Measurements from ENCODE around the gene TCTA. TPM values are rescaled to one million over a fixed set of nuclear protein-coding genes. Genes with fewer than 3 reads are reported as not detected.

The TCTA gene
- polyA plus RNA-seq, 1 donor (not counting 4 experiments of a cell fraction or from before 2014, with no cell fraction given) = 16.5 TPM

DNA sequence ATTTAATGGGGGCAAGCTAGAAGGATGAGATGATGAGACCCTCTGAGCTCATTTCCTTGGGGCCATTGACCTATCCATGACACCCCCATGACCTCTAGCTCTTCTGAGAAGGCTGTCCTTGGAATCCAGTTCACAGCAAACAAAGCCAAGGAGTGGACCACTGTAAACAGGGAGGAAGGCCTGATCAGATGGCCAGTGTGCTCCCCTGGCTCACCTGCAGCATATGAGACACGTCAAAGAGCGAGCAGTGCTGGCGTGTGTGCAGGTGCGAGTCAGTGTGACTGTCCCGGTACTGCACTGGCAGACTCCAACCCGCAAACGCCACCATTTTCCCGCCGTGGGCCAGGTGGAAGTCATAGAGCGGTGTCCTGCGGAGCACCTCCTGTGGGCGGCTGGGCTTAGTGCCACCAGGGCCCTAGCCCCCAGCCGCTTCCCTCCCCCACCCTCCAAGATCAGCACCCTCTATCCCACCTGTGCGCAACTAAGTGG is 9.7 kb downstream of the TCTA start:
- TF ChIP-seq, protein P1, sequence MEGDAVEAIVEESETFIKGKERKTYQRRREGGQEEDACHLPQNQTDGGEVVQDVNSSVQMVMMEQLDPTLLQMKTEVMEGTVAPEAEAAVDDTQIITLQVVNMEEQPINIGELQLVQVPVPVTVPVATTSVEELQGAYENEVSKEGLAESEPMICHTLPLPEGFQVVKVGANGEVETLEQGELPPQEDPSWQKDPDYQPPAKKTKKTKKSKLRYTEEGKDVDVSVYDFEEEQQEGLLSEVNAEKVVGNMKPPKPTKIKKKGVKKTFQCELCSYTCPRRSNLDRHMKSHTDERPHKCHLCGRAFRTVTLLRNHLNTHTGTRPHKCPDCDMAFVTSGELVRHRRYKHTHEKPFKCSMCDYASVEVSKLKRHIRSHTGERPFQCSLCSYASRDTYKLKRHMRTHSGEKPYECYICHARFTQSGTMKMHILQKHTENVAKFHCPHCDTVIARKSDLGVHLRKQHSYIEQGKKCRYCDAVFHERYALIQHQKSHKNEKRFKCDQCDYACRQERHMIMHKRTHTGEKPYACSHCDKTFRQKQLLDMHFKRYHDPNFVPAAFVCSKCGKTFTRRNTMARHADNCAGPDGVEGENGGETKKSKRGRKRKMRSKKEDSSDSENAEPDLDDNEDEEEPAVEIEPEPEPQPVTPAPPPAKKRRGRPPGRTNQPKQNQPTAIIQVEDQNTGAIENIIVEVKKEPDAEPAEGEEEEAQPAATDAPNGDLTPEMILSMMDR (optimal IDR thresholded peaks at IDR 0.05 in 1 of 3, IDR thresholded peaks at IDR 0.05 in 1 of 3, conservative IDR thresholded peaks at IDR 0.05 in 1 of 3; ENCODE audit: extremely low read depth in 1 of 3, insufficient read depth in 2 of 3, low read length in 3 of 3) = no peak
- no peak for TF ChIP-seq EZH2 (IDR thresholded peaks at IDR 0.05; ENCODE audit: low read length)
- Histone ChIP-seq H3K4me2 (ENCODE audit: control insufficient read depth, extremely low read depth, insufficient read depth, low read depth, low read length) (no peak overlapping the region), H2AFZ (ENCODE audit: control insufficient read depth, low read length) (no peak overlapping the region), H3K27me3 (ENCODE audit: control insufficient read depth, extremely low read depth, insufficient read depth, low read length) (no peaks in the 10 kb centered on the region), H3K4me1 (ENCODE audit: control insufficient read depth, extremely low read depth, insufficient read depth, low read length) (peaks cover 23% of the 10 kb centered on the region), H3K9me1 (ENCODE audit: control insufficient read depth, extremely low read depth, insufficient read depth, low read length) (peaks cover 5% of the 10 kb centered on the region), H3K79me2 (ENCODE audit: control insufficient read depth, insufficient read depth, low read length) (no peaks in the 10 kb centered on the region), H3K27ac (ENCODE audit: control insufficient read depth, insufficient read depth, low read length) (peak overlapping the region; percentile 73), H3K36me3 (ENCODE audit: control insufficient read depth in 2 of 2, extremely low read depth in 1 of 2, insufficient read depth in 2 of 2, low read length in 2 of 2) (peaks cover 9 to 14% of the 10 kb centered on the region in 2 experiments), H4K20me1 (ENCODE audit: control insufficient read depth, extremely low read depth, insufficient read depth, low read length) (no peaks in the 10 kb centered on the region), H3K9me3 (ENCODE audit: control insufficient read depth, low read depth, low read length) (no peaks in the 10 kb centered on the region), H3K9ac (ENCODE audit: control insufficient read depth, extremely low read depth, insufficient read depth, low read length) (no peak overlapping the region), H3K4me3 (ENCODE audit: control insufficient read depth in 2 of 3, extremely low read depth in 1 of 3, insufficient read depth in 2 of 3, low read depth in 1 of 3, low read length in 3 of 3) (no peak overlapping the region)
- dilution Hi-C loops (cut with MboI; ENCODE audit: extremely low pct_ligation_motif_present, low sequenced_read_pairs) = no loop called here
- FAIRE-seq (peak; percentile 57), DNase-seq (ENCODE audit: low read depth, low spot score) (no peak)

DNA sequence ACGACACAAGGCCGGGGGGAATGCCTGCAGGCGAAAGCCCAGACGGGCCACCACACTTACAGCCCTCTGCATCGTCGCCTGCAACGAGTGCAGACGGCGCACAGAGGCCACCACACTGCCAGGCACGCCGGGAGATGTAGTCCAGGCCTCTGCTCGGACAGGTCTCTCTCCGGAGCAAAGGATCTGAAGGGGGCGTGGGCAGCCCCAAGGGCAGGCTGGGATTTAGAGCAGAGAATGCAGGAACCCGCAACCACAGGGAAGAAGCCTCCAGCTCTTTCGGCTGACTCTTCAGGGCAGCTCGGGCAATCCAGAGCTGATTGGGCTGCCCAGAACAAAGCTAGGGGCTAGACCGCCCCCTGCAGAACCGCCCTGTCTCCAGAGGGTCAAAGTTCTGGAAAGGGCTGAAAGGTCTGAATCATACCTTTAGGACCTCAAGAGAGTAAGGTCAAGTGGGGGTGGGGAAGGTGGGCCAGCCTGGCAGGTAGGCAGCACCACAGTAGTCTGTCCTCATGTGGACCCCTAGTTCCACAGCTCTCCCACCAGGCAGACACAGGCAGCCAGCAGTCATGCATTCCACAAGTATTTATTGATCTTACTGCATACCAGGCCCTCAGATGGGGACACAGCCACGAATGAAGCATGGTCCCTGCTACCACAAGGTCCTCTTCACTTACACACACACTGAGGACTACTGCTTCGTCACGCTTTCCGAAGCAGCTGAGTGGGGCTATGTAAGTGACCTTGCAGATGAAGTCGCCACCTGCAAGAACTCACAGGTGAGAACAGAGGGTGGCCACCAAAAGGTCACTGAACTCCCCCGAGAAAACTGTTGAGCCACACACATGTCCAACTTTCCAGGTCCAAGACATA is 10.4 kb downstream of the TCTA start, which contains the start of gene AMT:
Gene AMT, minus strand, starts transcription at position 95 of the 870 bp plus-strand sequence. Its CDS starts 23 bp downstream, at position 72.
- peaks cover 5% of the 10 kb centered on the region for H3K9me1 ChIP-seq (ENCODE audit: control insufficient read depth, extremely low read depth, insufficient read depth, low read length)
- peaks cover 6 to 13% of the 10 kb centered on the region in 2 experiments for H3K36me3 ChIP-seq (ENCODE audit: control insufficient read depth in 2 of 2, extremely low read depth in 1 of 2, insufficient read depth in 2 of 2, low read length in 2 of 2)
- no peaks in the 10 kb centered on the region for H4K20me1 ChIP-seq (ENCODE audit: control insufficient read depth, extremely low read depth, insufficient read depth, low read length)
- no peak for DNase-seq (ENCODE audit: low read depth, low spot score)
- no peak within 1 kb of the TSS for H3K9ac ChIP-seq (ENCODE audit: control insufficient read depth, extremely low read depth, insufficient read depth, low read length)
- no peak within 1 kb of the TSS for H2AFZ ChIP-seq (ENCODE audit: control insufficient read depth, low read length)
- TF ChIP-seq, protein P1 (optimal IDR thresholded peaks at IDR 0.05 in 1 of 3, IDR thresholded peaks at IDR 0.05 in 1 of 3, conservative IDR thresholded peaks at IDR 0.05 in 1 of 3; ENCODE audit: extremely low read depth in 1 of 3, insufficient read depth in 2 of 3, low read length in 3 of 3) = no peak
- TF ChIP-seq EZH2 (IDR thresholded peaks at IDR 0.05; ENCODE audit: low read length) = no peak
- no peak for FAIRE-seq
- dilution Hi-C loops (cut with MboI; ENCODE audit: extremely low pct_ligation_motif_present, low sequenced_read_pairs) = no loop called here
- no peaks in the 10 kb centered on the region for H3K9me3 ChIP-seq (ENCODE audit: control insufficient read depth, low read depth, low read length)
- H3K4me1 ChIP-seq (ENCODE audit: control insufficient read depth, extremely low read depth, insufficient read depth, low read length) = peaks cover 23% of the 10 kb centered on the region
- peak within 1 kb of the TSS; percentile 73 for H3K27ac ChIP-seq (ENCODE audit: control insufficient read depth, insufficient read depth, low read length)
- peak within 1 kb of the TSS; percentile 72 for H3K4me2 ChIP-seq (ENCODE audit: control insufficient read depth, extremely low read depth, insufficient read depth, low read depth, low read length)
- no peaks in the 10 kb centered on the region for H3K79me2 ChIP-seq (ENCODE audit: control insufficient read depth, insufficient read depth, low read length)
- no peaks in the 10 kb centered on the region for H3K27me3 ChIP-seq (ENCODE audit: control insufficient read depth, extremely low read depth, insufficient read depth, low read length)
- H3K4me3 ChIP-seq (ENCODE audit: control insufficient read depth in 2 of 3, extremely low read depth in 1 of 3, insufficient read depth in 2 of 3, low read depth in 1 of 3, low read length in 3 of 3) = no peak within 1 kb of the TSS

Measured in keratinocyte (primary cell).